ENCODE results near the gene WDFY4.

DNA sequence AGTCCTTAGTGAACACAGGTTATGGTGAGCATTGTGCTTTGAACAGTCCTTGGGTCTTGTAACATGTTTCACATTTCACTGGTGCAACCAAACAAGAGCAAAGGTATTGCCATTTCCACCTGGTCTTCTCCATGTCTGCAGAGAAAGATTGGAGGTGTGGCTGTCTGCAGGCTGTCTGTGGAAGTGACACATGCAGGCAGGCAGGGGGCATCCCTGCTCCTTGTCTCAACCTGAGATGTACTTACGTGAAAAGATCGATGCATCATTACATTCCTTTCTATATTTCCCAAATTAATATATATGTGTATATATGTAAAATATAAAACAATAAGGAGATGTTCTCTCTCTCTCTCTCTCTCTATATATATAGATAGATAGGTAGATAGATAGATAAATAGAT is 200.7 kb downstream of the WDFY4 start:
- TF ChIP-seq POLR2A (IDR thresholded peaks at IDR 0.05) (no peak), EP300 (IDR thresholded peaks at IDR 0.05) (no peak), POLR2AphosphoS5 (IDR thresholded peaks at IDR 0.05) (no peak)
- TF ChIP-seq, protein P1, sequence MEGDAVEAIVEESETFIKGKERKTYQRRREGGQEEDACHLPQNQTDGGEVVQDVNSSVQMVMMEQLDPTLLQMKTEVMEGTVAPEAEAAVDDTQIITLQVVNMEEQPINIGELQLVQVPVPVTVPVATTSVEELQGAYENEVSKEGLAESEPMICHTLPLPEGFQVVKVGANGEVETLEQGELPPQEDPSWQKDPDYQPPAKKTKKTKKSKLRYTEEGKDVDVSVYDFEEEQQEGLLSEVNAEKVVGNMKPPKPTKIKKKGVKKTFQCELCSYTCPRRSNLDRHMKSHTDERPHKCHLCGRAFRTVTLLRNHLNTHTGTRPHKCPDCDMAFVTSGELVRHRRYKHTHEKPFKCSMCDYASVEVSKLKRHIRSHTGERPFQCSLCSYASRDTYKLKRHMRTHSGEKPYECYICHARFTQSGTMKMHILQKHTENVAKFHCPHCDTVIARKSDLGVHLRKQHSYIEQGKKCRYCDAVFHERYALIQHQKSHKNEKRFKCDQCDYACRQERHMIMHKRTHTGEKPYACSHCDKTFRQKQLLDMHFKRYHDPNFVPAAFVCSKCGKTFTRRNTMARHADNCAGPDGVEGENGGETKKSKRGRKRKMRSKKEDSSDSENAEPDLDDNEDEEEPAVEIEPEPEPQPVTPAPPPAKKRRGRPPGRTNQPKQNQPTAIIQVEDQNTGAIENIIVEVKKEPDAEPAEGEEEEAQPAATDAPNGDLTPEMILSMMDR (IDR thresholded peaks at IDR 0.05), result peak in 2 of 4 experiments; percentile 16 to 31

All from gastroesophageal sphincter (tissue), 3 donors.